T follicular helper cell (primary cell): ENCODE measurements around the gene PLD5.
"Not testable (repeated sequence)": the region's sequence is repeated elsewhere in the genome, so short reads cannot be mapped to it uniquely, and the experiment has no call there.

Source experiments
- DNase-seq: peaks from one replicate; pipeline ENCODE4 v3.0.0-alpha.2; 2020; ENCODE audit warnings: low read depth

PLD5 gene

GRCh38 chr1:242162140-242162539 is 362.4 kb downstream of the PLD5 start:
- DNase-seq = no peak

GRCh38 chr1:242147096-242147976 is 377.2 kb downstream of the PLD5 start:
- no peak for DNase-seq

GRCh38 chr1:242146652-242147051 is 377.8 kb downstream of the PLD5 start:
- DNase-seq = no peak

GRCh38 chr1:242140836-242141235 is 383.7 kb downstream of the PLD5 start:
- no peak for DNase-seq

- no peak for DNase-seq
These were observed 384.5 kb downstream of the PLD5 start for GRCh38 chr1:242139986-242140385.

- DNase-seq = no peak
These were observed 385.1 kb downstream of the PLD5 start for GRCh38 chr1:242139442-242139841.

- no peak for DNase-seq
These were observed 390.7 kb downstream of the PLD5 start for GRCh38 chr1:242133796-242134195.

GRCh38 chr1:242133351-242133750 is 391.1 kb downstream of the PLD5 start:
- DNase-seq = no peak

GRCh38 chr1:242132121-242132817 is 392.2 kb downstream of the PLD5 start:
- no peak for DNase-seq

- DNase-seq = no peak
These were observed 395.5 kb downstream of the PLD5 start for GRCh38 chr1:242128951-242129502.

- DNase-seq = no peak
These were observed 404.1 kb downstream of the PLD5 start for GRCh38 chr1:242120432-242120831.

- no peak for DNase-seq
These were observed 423.6 kb downstream of the PLD5 start for GRCh38 chr1:242100921-242101320.

GRCh38 chr1:242097283-242097682 is 427.2 kb downstream of the PLD5 start:
- DNase-seq = not testable (repeated sequence)

- DNase-seq = no peak
These were observed 431.4 kb downstream of the PLD5 start for GRCh38 chr1:242093116-242093515.

GRCh38 chr1:242089911-242090310 is 434.6 kb downstream of the PLD5 start:
- DNase-seq = no peak

GRCh38 chr1:242088875-242089274 is 435.6 kb downstream of the PLD5 start:
- no peak for DNase-seq

- DNase-seq = no peak
These were observed 437.8 kb downstream of the PLD5 start for GRCh38 chr1:242086706-242087105.

- DNase-seq = no peak
These were observed 438.4 kb downstream of the PLD5 start for GRCh38 chr1:242086093-242086492.

GRCh38 chr1:242083742-242084141 is 440.8 kb downstream of the PLD5 start:
- DNase-seq = no peak

- no peak for DNase-seq
These were observed 443.1 kb downstream of the PLD5 start for GRCh38 chr1:242081446-242081845.

- no peak for DNase-seq
These were observed 458.7 kb downstream of the PLD5 start for GRCh38 chr1:242065813-242066212.

- DNase-seq = no peak
These were observed 462.2 kb downstream of the PLD5 start for GRCh38 chr1:242062271-242062670.

GRCh38 chr1:242059976-242060375 is 464.5 kb downstream of the PLD5 start:
- no peak for DNase-seq
